Measurements from ENCODE around the gene SAMD8. TPM values are rescaled to one million over a fixed set of nuclear protein-coding genes. Genes with fewer than 3 reads are reported as not detected.

The SAMD8 gene
- total RNA-seq, 1 donor = 28.5 TPM

GRCh38 chr10:75228278-75228677, 116.8 kb downstream of the SAMD8 start:
- no peak for DNase-seq (ENCODE audit: low read depth)
- TF ChIP-seq, protein P1, sequence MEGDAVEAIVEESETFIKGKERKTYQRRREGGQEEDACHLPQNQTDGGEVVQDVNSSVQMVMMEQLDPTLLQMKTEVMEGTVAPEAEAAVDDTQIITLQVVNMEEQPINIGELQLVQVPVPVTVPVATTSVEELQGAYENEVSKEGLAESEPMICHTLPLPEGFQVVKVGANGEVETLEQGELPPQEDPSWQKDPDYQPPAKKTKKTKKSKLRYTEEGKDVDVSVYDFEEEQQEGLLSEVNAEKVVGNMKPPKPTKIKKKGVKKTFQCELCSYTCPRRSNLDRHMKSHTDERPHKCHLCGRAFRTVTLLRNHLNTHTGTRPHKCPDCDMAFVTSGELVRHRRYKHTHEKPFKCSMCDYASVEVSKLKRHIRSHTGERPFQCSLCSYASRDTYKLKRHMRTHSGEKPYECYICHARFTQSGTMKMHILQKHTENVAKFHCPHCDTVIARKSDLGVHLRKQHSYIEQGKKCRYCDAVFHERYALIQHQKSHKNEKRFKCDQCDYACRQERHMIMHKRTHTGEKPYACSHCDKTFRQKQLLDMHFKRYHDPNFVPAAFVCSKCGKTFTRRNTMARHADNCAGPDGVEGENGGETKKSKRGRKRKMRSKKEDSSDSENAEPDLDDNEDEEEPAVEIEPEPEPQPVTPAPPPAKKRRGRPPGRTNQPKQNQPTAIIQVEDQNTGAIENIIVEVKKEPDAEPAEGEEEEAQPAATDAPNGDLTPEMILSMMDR (IDR thresholded peaks at IDR 0.05; ENCODE audit: insufficient read depth, low read depth, low read length) = no peak
- no peak overlapping the region for H3K4me3 ChIP-seq (ENCODE audit: low read depth, low read length)

DNA sequence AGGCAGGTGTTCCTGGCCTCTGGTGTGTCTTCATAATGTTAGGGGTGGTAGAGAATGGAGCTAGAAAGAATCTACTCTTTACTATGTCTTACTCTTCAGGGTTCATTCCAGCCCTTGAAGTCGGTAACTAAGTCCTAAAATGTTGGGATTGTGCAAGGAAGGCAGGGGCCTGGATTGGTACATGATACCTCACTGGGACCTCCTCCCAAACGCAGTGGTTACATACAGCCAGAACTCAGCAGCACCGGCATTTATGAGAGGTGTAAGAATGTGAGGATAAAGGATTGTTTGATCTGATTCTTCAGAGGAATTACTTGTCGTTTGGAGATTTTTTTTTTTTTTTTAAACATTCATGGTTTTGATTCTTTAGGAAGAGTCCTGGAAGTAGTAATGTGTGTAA, 117.4 kb downstream of the SAMD8 start:
- no peak overlapping the region for H3K4me3 ChIP-seq (ENCODE audit: low read depth, low read length)
- TF ChIP-seq, protein P1 (IDR thresholded peaks at IDR 0.05; ENCODE audit: insufficient read depth, low read depth, low read length) = no peak
- peak; percentile 47 for DNase-seq (ENCODE audit: low read depth)

- H3K4me3 ChIP-seq (ENCODE audit: low read depth, low read length) = no peak overlapping the region
- peak; percentile 50 for DNase-seq (ENCODE audit: low read depth)
These were observed 118.5 kb downstream of the SAMD8 start for GRCh38 chr10:75229971-75230370.

GRCh38 chr10:75230600-75231038, 119.2 kb downstream of the SAMD8 start:
- peak; percentile 87 for DNase-seq (ENCODE audit: low read depth)
- TF ChIP-seq, protein P1 (IDR thresholded peaks at IDR 0.05; ENCODE audit: insufficient read depth, low read depth, low read length) = peak; percentile 96
- H3K4me3 ChIP-seq (ENCODE audit: low read depth, low read length) = no peak overlapping the region

More at GRCh38 chr10:75229971-75230370, 118.5 kb downstream of the SAMD8 start:
- TF ChIP-seq, protein P1 (IDR thresholded peaks at IDR 0.05; ENCODE audit: insufficient read depth, low read depth, low read length) = no peak

Other genes with a start within 250 kb of the SAMD8 start
- gene VDAC2, start 99.1 kb downstream of the SAMD8 start, total RNA-seq = 133 and 182 TPM in 2 replicates
- gene COMTD1, start 124.3 kb downstream of the SAMD8 start, total RNA-seq = 3.9 and 10.3 TPM in 2 replicates

Measured in fibroblast of villous mesenchyme (primary cell).